Stimulated activated CD8-positive, alpha-beta memory T cell treated with anti-CD3 and anti-CD28 coated beads, Interleukin-15, amount 100 ng/mL, for 48 hours (primary cell): ENCODE data around the gene CLDN19.

Source experiments
- DNase-seq, 2 donors: peaks; one replicate each; pipeline ENCODE4 v3.0.0-alpha.2; 2020; ENCODE audit warnings: low read depth in 2 of 2

CLDN19 gene, protein sequence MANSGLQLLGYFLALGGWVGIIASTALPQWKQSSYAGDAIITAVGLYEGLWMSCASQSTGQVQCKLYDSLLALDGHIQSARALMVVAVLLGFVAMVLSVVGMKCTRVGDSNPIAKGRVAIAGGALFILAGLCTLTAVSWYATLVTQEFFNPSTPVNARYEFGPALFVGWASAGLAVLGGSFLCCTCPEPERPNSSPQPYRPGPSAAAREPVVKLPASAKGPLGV

DNA sequence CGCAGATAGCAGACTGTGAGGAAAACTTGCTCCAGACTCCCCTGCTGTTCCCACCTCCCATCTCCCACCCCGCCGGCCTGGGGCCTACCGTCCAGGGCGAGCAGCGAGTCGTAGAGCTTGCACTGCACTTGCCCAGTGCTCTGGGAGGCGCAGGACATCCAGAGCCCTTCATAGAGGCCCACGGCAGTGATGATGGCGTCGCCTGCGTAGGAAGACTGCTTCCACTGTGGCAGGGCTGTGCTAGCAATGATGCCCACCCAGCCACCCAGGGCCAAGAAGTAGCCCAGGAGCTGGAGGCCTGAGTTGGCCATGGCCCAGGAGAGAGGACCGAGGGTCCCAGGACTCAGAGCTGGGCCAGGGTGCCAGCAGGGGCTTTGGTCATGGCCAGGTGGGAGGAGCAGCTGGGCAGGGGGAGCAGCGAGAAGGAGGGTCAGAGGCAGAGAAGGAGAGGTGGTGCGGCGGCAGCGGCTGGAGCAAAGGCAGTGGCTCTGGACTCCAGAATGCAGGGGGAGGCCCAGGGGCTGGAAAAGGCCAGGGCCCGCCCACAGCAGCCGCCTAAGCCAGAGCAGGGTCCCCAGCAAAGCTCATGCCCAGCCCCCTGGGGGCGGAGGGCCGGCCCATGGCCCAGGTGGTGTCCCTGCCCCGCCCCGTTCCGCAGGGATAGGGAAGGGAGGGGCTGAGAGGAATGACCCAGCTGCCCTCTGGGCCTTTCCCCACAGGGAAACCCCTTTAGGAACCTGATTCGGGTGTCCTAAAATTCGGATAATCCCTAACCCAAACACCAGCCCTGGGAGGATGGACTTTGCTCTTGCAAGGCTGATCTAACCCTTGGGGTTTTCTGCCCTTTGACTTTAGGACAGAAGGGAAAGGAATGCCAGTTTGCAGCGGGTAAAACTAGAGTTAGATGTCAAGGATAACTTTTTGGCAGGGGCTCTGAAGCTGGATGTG is at the start of gene CLDN19:
CLDN19 (minus strand) TSS at position 484 of the 948 bp plus-strand sequence; CDS start at position 311, 173 bp downstream.
- no peak for DNase-seq

DNA sequence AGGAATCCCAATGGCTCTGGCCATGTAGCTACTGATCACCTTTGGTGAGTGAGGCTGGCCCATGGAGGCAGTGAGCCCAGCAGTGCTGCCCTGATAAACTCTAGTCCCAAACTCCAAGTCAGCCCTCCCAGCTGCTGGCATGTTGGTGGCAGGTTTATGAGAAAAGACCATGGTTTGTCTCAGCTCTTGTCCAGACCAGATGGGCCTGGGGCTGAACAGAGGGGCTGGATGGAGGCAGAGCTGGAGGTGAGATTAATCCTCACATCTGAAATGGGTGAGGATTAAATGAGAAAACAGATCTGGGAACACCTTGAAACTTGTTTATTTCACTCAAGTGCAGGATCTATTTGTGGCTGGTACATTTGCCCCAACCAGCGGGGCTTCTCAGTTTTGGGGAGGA is 48.0 kb upstream of the CLDN19 start:
- no peak for DNase-seq

DNA sequence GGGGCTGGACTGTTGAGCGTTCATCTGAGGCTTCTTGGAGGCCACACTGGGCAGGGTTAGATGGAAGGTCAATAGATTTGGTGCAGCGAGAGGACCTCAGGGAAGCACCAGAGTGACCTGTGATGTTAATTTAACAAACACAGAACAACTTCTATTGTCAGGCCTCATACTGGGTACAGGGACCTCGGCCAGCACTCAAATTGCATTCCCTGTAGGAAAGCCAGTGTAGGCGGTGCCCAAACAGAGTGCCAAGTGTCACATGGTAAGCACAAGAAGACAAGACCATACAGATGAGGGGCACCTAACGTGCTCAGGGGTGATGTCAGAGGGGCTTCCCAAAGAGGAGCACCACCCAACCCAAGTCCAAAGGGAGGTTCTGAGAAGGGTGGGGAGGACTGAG is 46.1 kb upstream of the CLDN19 start:
- DNase-seq, result no peak

DNA sequence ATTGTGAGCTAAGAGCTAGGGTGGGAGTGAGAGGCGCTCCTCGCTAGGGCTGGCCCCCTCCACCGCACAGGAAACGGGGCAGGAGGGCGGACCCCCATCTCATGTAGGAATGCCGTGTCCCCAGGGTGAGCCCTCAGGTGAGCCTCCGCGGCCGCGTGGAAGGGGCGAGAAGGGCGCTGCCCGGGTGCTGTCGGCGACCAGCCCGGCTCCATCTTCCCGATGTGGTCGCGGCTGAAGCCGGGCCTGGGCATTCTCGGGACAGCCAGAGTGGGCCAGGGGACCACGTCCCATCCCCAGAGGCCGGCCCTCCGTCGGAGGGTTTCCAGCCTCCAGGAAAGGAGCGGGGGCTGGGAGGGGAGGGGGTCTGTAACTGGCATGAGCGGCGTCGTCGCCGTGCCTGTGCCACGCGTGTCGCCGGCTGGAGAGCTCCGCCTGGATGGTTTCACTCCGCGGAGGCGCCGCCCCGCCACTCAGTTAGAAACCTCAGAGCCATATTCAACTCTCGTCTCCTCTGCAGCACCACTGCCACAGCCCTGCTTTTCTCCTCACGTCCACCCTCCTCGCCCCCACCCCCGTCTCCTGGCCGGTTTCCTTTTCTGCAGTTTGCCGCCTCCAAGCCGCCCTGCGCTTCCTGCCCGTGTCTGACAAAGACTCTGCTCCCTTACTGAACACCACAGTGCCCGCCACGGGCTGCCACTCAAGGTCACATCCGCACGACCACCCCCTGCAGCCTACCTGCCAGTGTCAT is 45.1 kb upstream of the CLDN19 start, which contains the start of gene TMEM269:
TMEM269 (plus strand) TSS at position 46 of the 748 bp plus-strand sequence. CDS start 4,903 bp downstream, outside the sequence.
- DNase-seq, result peak in 1 of 2 donors; percentile 17

DNA sequence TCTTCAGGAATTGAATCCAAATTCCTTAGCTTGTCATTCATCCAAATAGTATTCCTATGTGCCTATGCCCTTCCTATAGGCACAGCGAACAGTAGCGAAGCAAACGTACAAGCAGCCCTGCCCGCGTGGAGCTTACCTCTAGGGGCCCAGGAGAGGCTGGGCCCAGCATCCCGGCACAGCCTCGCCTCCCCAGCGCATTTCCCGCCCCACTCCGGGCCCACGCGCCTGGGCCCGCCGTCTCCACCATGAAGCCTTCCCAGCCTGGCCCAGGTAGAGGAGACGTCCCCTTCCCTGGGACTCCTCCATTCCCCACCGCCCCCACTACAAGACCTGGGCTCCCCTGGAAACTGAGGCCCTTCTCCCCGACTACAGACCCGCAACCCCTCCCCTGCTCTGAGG is 44.5 kb upstream of the CLDN19 start:
- DNase-seq, result no peak

DNA sequence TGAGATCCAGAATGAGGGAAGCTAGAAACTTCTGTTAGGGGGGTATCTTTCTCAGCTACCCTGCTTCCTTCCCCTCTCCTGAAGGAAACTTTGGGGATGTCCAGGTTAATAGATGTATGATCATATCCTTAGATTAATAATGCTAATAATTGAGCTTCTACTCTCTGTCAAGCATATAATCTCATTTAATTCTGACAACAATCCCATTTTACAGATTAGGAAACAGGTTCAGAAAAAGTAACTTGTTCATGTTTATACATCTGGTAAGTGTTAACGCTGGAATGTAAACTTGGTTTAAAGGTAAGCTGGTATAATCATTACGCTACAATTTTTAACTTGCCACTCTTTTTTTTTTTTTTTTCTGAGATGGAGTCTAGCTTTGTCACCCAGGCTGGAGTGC is 43.1 kb upstream of the CLDN19 start:
- DNase-seq, result no peak

DNA sequence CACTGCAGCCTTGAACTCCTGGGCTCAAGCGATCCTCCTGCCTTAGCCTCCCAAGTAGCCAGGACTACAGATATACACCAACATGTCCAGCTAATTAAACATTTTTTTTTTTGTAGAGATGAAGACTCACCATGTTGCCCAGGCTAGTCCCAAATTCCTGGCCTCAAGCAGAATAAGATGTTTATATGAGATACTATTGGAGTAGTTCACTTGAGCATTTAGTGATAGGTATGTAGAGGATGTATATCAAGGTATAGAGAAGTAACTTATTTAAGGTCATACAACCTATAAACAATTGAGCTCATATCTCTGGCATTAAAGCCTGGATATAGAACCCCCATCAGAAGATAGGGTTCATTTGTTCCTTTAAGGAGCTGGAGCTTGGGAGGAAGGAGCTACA is 40.1 kb upstream of the CLDN19 start:
- DNase-seq, result no peak

DNA sequence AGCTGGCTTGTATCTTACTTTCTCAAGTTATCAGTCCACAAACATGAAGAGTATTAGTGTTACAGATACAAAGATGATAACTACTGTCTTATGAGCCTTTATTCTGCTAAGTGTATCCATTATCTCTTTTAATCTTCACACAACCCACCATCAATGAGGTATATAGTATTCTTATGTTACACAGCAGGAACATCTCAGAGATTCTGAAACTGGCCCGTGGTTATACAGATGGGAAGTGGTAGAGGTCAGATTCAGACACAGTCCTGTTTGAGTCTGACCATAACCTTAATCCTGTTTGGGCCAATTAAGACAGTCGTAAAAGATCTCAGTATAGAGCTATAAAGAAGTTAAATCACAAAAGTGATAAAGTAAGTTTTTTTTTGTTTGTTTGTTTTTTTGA is 39.7 kb upstream of the CLDN19 start:
- DNase-seq, result no peak

DNA sequence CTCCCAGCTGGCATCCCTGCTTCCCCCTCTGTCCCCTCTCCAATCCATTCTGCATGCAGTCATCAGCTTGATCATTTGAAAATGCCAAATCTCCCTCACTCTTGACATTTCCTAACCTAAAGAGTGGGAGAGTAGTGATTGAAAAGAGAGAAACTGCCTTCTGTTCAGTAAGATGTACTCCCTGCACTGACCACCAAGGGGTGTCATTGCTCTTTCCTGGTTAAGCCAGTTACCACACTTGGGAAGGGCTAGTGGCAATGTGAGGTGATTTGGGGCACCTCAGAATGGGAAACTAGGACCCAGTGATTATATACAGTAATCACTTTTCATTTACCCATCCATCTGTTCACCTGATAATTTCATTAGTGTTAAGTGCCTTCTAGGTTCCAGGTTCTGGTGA is 37.8 kb upstream of the CLDN19 start:
- DNase-seq, result no peak

DNA sequence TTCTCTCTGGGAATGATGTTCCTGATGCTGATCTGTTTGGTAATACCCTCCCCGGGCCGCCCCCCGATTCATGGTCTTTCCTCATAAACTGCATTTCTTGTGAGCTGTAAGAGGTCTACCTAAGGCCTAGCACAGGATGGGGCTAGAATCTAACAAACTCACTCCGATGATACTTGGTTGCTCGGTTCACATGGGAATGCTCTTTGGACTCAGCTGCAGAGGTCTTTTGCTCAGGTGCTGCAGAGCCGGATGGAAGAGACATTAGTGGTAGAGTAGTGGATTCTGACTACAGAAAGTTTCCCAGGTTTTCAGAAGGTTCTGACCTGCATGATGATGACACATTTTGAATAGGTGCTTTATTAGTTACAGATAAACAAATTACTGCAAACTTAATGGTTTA is 36.5 kb upstream of the CLDN19 start:
- DNase-seq, result no peak

DNA sequence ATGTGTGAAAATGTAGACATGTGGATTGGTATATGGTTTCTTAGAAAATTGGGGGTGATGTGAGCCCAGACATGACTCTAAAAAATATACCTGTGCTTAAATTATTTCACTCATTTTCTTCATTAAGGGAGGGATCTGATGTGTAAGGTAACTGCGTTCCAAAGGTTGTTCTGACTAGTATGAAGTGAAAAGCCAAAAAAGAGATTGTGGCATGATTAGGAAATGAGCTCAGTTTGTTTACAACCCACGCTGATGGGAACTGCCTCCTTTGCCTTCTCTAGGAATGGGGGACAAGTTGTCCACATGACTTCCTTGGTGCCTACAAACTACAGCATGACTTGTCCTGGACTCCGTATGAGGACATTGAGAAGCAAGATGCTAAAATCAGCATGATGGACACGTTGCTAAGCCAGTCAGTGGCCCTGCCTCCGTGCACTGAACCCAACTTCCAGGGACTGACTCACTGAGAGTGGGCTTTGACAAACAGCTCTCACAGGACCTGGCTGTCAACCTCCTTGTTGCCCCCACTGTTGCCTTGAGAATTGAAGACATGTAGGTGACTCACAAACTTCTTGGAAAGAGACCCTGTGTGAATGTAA is 35.0 kb upstream of the CLDN19 start:
- no peak for DNase-seq

DNA sequence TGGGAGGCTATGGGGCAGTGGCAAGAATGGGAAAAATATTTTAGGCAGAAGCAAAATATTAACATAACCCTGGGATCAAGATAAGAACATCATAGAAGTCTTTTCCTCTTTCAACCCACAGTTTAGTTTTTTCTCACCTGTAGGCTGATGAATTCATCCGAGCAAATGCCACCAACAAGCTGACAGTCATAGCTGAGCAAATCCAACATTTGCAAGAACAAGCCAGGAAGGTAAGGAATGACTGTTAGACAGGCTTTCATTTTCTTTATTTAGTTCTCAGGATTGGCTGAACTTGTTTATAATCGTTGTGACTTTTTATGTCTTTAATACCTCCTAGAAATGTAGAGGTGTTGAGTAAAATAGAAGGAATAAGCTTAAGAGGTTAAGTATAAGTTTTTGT is 33.4 kb upstream of the CLDN19 start:
- DNase-seq, result no peak

DNA sequence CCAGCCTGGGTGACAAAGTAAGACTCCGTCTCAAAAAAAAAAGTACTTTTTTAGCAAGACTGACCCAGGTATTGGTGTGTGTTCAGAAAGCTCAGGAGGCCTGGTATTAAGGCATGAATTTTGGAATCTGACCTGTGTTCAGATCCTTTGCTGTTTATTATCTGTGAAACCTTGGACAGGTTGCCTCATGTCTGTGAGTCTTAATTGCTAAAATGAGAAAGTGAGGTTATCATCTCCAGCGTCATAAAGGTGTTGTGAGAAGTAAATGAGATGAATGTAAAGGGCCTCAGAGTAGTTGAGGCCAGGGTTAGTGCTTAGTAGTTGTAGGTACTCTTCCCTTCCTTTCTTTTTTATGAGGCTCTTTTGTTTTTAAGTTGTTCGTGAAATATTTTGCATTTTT is 29.8 kb upstream of the CLDN19 start:
- no peak for DNase-seq

DNA sequence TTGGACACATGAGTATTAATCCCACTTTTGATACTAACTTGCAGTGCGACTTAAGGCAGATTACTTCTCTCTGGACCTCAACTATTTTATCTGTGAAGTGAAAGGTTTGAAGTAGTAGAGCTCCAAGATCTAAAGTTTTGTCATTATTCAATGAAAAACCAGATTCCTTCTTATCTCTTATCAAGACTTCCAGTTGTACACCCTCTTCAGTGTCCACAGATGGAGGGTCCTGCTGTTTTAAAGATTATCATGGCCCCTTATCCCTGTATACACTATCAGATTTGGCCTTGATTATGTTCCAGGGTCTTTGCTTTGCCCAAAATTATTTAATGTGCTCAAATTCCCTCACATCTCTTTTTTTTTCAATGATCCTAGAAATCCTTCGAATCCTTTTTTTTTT is 28.1 kb upstream of the CLDN19 start:
- no peak for DNase-seq

DNA sequence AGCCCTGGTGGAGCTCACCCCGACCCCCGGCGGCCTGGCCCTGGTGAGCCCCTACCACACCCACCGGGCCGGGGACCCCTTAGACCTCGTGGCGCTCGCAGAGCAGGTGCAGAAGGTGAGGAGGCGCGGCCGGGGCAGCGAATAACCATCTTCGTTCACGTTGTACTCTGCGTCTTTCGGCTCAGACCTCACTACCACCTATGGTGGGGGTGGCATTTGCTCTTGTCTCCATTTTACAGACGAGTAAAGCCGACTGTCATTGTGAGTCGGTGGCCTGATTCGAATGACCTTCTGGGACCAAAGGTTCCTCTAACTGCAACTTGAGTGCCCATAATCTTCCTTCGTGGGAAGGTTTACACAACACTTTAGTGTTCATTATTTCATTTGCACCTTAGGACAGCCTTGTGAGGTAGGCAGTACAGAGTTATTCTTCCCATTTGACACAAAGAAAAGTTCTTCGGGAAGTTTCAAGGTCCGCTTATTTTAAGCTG is 27.5 kb upstream of the CLDN19 start:
- DNase-seq, result no peak

DNA sequence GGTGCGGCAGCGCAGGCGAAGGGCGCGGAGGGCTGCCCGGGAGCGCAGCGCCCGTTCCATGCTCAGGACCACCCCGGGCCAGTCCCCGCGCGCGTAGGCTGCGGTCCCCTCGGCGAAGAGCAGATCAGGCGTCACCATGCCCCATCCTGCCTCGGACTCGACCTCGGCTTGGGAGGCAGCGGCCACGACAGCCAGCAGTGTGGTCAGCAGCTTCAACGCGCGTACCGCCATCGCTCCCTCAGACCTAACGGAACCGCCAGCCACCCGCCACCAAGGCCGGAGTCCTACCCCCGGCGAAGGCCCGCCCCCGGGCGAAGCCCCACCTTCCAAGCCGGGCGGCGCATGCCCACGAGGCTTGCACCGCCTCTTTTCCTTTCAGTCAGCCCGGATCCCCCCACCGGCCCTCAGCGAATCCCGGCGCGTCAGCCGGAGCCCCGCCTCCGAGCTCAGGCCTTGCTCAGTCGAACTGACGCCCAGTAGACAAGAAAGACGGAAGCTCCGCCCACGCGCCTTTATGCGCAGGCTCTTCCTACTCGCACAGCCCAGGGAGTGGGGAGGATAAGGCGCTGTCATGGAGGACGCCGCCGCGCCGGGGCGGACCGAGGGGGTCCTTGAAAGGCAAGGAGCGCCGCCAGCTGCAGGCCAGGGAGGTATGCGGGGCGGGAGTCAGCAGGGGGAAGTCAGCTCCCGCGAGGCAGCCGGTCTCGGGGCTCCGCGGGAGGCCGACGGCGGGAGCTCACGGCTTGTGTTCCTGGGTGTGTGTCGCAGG is 26.9 kb upstream of the CLDN19 start, which contains the start of the genes C1orf50 and P3H1:
C1orf50 (plus strand) TSS at position 509 of the 769 bp plus-strand sequence; CDS start at position 572, 63 bp downstream.
P3H1 (minus strand) TSS at position 288 of the 769 bp plus-strand sequence; CDS start at position 231, 57 bp downstream.
- DNase-seq, result peak; percentile 100

DNA sequence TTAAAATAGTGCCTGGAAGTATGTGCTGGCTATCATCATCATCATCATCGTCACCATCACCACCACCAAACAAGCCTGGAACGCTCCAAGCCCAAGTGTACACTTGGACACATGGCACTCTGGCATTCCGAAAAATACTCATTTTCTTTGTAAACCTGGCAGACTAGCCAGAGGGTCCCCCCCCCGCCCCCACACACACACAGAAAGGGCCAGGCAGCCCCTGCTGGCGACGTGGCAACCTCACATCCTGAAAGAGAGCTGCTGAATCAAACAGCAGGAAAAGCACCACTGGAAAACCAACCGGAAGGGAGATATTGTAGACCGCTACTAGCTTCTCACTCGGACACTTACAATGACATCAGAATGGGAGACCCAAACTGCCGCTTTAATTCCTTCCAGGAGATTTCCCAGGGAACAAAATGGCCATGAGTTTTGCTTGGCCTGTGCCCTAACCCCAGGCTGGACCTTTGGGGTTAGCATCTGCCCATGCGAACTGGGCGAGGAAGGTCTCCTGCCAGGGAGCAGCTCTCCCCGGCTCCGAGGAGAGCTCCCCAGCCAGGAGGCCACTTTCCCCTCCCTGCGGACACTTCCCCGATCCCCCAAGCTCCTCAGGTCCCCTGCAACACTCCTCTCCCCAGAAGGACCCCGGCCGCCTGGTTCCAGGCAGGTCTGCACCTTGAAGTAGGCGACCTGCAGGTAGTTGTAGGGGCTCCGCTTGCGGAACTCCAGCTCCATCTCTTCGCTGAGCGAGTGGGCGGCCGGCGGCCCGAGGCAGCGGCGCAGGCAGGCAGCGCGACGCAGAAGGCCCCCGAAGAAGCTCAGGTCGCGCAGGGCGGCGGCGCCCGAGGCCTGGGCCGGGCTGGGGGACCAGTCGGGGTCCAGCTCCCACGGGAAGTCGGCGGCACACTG is 26.1 kb upstream of the CLDN19 start:
- DNase-seq, result peak; percentile 30 to 44

DNA sequence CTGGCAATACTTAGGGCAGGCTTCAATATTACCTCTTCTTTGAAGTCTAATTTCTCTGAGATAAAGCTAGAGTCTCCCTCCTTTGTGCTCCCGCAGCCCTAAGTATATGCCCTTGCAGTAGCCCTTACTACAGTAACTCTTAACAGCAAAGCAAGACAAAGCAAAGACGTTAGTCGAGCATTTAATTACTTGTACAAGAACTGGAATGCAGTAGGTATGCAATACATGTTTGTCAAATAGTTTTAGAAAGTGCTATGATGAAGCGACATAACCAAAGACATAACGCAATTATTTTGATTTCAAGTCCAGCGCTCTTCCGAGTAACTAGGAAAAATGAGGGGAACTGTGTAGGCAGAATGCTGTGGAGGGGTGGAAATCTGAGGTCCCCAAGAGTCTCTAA is 25.2 kb upstream of the CLDN19 start:
- DNase-seq, result no peak

DNA sequence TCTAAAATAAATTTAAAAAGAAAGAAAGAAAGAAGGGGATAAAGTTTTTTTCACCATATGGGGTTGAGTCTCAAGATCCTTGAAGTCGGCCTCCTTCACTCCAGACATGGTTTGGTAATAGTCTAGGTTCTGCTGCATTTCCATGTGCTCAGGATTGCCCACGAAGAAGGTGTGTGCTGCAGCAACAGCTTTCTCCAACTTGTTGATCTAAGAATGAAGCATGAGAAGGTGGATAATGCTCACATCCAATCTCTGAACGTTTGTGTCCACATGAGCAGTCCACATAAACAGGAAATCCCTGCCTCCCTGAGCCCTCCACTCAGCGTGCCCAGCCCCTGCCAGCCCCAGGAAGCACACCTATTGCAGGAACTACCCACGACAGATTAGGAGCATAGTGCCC is 22.2 kb upstream of the CLDN19 start:
- no peak for DNase-seq

DNA sequence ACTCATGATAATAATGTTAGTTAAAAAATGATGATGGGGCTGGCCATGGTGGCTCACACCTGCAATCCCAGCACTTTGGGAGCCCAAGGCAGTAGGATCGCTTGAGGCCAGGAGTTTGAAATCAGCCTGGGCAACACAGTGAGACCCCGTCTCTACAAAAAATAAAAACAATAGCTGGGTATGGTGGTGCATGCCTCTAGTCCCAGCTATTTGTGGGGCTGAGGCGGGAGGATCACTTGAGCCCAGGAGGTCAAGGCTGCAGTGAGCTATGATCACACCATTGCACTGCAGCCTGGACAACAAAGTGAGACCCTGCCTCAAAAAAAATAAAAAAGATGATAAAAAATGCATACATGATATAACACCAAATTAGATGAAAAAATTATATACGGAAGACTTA is 21.5 kb upstream of the CLDN19 start:
- DNase-seq, result no peak
